Measurements from ENCODE around the gene RUFY1. TPM values are rescaled to one million over a fixed set of nuclear protein-coding genes. Genes with fewer than 3 reads are reported as not detected.

RUFY1 gene
- total RNA-seq, 4 donors from 2014 or later: 39.7 to 62.2 (median 47.9) TPM

DNA sequence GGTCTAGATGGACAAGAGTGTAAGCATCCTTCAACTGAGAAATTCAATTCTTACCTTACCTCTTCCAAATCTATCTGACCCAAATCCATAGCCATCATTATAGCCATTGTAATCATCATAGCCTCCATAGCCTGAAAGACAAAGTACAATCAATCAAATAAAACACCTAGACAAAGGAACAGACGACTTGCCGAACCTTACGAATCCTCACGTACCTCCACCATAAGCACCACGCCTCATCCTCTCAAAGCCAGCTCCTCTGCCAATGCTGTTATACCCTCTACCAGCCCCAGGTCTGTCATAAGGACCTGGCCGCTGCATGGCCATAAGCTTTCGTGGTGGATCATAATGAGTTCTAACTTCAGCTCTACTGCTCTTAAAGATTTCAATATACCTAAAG, 67.6 kb downstream of the RUFY1 start:
- no peak for TF ChIP-seq CTCF (IDR thresholded peaks at IDR 0.05)
- ATAC-seq (ENCODE audit: low FRiP score): no peak
- DNase-seq (ENCODE audit: low spot score): no peak

DNA sequence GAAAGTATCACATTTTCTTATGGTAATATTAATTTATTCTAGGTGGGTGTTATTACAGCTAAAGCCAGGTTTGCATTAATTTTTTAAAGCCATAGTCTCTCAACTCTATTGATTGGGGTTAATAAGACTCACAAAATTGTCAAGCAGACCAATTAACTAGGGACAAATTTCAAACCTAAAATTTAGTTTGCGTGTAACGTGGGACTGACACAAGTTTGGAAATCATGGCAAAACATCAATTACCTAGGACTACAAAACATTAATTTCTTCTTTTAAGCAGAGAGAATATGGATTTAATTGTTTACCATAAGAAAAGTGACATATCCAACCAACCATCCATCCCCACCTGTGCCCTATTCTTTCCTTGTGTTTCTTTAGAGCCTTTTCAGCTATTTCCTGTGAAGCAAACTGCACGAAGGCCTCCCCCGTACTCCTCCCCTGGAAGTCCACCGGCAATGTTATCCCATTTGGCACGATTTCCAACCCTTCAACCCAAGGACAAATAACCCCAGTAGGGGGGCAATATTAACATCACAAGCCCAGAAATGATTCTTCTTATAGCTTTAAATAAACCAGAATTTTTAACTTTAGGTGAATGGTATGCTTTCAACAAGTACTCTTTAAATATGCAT, 68.7 kb downstream of the RUFY1 start:
- ATAC-seq (ENCODE audit: low FRiP score) (no peak), DNase-seq (ENCODE audit: low spot score) (no peak)
- no peak for TF ChIP-seq CTCF (IDR thresholded peaks at IDR 0.05)

DNA sequence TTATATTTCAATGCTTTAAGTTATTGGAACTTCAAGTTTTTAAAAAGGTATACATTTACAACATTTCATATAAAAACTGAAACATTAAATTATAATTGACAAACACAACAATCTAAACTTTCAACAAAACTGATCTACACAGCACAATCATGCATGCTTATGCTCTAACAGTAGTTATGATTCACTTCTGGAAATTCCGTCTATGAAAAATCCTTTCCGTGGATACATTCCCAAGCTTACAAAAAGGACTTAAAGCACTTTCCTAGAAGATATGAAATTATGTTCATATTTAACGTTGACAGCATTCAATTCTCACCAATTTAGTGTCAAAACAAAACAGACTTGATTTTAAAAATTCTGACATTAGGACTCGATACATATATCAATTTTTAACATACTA, 69.4 kb downstream of the RUFY1 start:
- DNase-seq (ENCODE audit: low spot score) (no peak), ATAC-seq (ENCODE audit: low FRiP score) (no peak)
- no peak for TF ChIP-seq CTCF (IDR thresholded peaks at IDR 0.05)

- no peak for ATAC-seq (ENCODE audit: low FRiP score)
- TF ChIP-seq CTCF (IDR thresholded peaks at IDR 0.05): no peak
- no peak for DNase-seq (ENCODE audit: low spot score)
Observed at GRCh38 chr5:179620293-179620692, 69.9 kb downstream of the RUFY1 start.

DNA sequence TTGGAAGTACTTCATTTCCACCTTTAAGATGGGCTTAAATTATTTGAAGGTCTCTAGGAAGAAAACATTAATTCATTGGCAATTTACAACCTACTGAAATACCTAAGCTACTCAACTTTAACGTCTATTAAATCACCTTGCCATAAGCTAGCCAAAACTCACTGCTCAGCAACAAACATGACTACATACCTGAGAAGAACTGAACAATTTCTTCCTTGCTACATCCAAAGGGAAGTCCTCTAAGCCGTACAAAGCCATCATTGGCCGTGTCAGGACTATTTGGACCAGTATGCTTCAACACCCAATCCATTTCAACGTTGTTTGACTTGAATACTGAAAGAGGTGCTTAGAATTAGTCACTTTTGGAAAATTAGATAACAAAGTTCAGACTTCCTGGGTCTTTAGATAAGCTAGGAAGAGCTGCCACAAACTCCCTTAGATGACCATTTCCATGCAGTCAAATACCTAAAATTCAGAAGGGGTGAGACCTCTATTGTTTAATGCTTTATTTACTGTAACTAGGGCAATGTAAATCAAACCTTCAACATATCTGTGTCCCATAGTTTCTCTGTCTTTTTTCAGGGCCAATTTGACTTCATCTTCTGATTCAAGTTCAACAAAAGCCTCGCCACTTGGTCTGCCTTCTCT, 70.5 kb downstream of the RUFY1 start:
- DNase-seq (ENCODE audit: low spot score) (no peak), ATAC-seq (ENCODE audit: low FRiP score) (no peak)
- TF ChIP-seq CTCF (IDR thresholded peaks at IDR 0.05): no peak

- no peak for DNase-seq (ENCODE audit: low spot score)
- ATAC-seq (ENCODE audit: low FRiP score): no peak
- TF ChIP-seq CTCF (IDR thresholded peaks at IDR 0.05): no peak
Observed at GRCh38 chr5:179621551-179622214, 71.3 kb downstream of the RUFY1 start.

Measured in omental fat pad (tissue), 4 donors.